ENCODE data around the gene NTHL1.

DNA sequence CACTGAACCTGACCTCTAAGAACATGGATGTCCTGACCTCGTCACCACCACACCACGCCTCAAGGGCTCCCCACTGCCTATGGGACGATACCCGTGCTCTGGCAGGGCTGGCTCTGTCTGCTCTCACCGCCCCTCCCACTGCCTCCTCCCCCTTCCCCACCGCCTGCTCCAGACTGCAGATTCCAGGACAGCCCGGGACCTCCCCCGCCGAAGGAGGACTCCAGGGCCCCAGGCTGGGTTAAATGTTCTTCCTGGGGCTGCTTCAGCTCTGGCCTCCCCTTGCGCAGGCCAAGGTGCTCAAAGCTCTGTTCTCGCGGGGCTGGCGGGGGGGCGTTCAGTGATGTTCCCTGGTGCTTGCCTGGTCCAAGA lies 24.9 kb downstream of the NTHL1 start:
- TF ChIP-seq, protein P1, sequence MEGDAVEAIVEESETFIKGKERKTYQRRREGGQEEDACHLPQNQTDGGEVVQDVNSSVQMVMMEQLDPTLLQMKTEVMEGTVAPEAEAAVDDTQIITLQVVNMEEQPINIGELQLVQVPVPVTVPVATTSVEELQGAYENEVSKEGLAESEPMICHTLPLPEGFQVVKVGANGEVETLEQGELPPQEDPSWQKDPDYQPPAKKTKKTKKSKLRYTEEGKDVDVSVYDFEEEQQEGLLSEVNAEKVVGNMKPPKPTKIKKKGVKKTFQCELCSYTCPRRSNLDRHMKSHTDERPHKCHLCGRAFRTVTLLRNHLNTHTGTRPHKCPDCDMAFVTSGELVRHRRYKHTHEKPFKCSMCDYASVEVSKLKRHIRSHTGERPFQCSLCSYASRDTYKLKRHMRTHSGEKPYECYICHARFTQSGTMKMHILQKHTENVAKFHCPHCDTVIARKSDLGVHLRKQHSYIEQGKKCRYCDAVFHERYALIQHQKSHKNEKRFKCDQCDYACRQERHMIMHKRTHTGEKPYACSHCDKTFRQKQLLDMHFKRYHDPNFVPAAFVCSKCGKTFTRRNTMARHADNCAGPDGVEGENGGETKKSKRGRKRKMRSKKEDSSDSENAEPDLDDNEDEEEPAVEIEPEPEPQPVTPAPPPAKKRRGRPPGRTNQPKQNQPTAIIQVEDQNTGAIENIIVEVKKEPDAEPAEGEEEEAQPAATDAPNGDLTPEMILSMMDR (conservative IDR thresholded peaks at IDR 0.05 in 1 of 2, IDR thresholded peaks at IDR 0.05 in 1 of 2; ENCODE audit: low read depth in 1 of 2, low read length in 2 of 2), result no peak
- TF ChIP-seq EZH2 (IDR thresholded peaks at IDR 0.05; ENCODE audit: low read length, missing control alignments), result no peak
